Putamen (tissue), 1 donor: ENCODE measurements around the gene PCARE.

Experiments
- DNase-seq: peaks from one replicate; pipeline ENCODE4 v3.0.0-alpha.2; 2016; ENCODE audit warnings: low spot score

PCARE gene

DNA sequence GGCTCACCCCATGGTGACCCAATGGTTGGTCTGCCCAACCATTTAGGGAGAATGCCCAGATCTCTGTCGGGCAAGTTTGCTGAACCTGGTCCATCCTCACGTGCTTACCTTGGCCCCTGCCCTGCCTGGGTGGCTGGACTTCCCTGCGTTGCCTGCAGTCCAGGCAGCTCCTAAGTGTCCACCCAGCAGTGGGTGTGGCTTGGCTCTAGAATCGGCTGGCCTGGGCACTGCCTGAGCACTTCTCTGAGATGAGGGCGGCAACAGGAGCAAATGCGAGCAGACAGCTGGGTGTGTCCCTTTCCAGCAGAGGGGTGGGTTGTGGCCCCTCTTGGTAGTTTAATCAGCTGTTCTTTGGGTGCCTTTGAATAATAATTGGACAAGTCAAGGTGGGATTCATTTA is 11.3 kb downstream of the PCARE start:
- DNase-seq, result no peak

DNA sequence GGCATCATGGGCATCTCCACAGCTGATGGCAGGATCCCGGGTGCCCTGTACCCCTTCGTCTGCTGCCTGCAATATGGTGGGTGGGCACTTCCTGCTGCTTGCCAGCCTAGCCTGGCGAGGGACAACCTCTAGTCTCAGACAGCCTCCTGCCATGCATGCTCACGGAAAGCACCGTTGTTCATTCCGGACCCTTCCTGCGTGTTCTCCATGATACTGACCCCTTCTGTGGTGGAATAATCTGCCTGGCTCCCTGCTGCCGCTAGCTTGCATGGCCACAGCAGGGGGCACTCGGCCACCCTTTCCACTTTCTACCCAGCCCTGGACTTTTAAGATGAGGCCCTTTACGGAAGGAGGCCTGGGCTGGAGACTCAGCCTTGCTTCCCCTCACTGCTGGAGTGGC is 12.0 kb downstream of the PCARE start:
- no peak for DNase-seq

DNA sequence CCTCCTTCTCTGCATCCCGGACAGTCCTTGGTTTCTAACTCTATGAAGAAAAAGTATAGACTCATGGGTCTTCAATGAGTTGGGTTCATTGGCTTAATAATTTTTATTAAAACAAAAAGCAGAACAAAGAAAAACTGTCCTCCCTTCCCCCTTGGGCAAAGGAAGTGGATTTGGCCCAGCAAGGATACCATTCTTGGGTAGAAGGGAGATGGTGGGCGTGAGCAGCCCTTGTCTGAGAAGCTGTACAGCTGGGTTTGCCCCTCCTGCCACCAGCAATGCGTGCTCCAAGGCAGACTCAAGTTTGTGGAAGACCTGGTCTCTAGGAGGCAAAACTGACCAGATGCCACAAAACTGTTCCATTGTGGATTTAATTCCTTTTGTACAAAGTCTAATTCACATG is 12.7 kb downstream of the PCARE start:
- DNase-seq, result no peak

DNA sequence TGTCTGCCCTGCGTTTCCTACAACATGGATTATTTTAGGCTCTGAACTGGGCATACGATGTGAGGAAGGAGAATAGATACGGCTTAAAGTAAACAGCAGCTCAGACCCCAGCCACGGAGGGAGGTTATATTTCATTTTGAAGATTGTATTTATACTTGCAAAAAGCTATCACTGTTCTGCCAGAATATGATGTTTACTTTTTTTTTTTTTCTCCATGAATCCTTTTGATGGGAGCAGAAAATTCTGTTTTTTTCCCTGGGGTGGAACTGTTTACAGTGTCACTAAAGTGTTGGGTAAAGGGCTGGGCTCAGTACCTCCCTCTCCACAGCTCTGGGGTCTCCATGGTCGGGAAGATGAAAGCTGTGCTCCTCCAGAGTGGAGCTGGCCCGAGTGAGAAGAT is 13.1 kb downstream of the PCARE start:
- DNase-seq, result no peak

DNA sequence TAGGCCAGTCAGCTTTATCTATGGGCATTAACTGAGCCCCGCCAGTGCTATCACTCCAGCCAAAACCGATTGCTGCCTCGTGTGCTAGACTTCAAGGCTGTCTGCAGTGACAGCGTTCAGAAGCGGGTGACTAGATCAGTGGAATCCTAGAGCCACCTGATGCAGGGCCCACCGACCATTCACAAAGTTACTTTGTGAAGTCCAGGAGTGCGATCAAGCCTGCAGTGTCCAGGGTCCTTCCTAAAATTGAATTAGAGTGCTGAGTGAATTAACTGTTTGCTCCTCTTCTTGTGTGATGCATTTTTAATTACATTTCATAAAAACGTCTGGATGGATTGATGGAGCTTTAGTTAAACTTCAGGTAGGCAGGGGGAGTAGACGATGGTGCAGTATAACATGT is 13.9 kb downstream of the PCARE start:
- no peak for DNase-seq

DNA sequence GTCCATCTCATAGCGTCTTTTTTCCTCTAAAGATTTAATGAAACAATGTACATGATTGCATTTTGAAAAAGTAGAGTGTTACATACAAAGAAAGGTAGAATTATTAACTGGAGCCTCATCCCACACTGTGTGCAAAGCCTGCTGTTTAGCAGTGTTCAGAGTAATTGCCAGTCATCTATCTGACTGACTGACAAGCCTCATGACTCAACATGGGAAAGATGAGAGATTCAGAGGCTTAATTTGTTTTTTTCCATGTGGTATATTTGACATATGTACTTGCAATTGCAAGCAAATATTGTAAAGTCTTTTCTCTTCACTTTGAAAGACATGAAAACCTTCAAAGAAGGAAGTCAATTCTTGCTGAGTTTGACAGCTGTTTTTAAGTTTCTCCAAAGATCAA is 14.7 kb downstream of the PCARE start:
- peak; percentile 56 for DNase-seq

DNA sequence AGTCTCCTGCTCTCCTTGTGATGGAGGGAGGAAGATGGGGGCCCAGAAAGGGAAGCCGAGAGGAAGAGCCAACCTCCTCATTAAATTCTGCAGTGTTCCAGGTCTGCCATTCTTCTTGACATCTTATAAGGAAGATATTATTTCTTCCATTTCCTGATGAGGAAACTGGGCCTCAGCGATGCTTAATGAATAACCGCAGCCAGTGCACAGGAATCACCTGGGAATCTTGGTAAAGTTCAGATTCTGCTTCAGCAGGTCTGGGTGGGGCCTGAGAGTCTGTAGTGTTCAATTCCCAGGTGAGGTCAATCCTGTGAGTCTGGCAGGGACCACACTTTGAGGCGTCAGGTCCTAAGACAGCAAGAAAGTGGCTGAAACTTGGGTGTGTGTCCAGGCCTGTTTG is 17.3 kb downstream of the PCARE start:
- DNase-seq, result no peak

DNA sequence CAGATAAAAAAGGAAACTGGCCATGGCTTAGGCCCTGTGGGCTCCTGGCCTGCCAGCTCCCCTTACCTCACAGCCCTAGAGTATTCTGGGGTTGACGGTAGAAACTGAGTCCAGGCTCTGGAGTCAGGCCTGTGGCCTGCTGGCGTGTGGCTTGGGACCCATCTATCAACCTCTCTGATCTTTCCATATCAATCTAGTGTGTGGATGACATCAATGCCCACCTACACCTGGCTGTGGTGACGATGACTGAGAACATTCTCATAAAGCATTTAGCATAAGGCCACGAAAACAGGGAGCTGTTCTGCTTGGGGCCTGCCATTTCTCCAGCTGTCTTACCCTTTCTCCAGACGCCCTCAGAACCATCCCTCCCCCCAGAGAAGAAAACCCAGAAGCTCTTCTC is 17.9 kb downstream of the PCARE start:
- DNase-seq, result no peak

DNA sequence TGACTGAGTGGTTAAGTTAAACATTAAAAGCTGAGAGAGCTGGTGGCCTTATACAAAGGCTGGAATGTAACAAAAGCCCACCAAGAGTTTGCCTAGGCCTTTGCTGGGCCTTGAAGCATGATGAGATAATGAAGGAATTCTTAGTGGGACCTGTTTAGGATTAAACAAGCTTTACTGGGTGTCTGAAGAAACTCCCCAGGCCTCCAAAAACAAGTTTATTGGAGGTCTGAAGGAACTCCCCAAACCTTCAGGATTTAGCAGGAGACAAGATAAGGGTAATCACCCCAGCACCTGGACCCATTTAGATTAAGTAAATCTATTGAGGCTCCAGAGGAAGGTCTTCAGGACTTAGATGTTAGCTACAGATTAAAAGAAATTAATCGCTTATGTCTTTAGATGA is 18.7 kb downstream of the PCARE start:
- no peak for DNase-seq

DNA sequence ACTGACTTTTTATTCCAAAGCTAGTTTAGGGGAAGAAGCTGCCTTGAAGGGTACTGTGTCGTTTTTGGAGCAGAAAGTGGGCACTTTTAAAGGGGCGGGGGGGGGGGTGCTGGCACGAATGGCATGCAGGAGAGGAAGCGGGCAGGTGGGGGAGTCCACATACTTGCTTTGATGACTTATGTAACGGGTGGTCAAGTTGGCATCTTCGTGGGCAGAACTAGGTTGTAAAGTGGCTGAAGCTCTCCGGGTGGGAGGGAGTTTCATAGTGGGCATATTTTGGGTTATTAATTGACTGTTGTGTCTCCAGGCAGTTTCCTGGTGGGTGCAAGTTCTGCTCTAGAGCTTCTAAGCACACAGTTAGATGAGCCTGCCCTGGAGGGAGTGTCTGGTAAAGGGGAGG is 19.9 kb downstream of the PCARE start:
- no peak for DNase-seq

DNA sequence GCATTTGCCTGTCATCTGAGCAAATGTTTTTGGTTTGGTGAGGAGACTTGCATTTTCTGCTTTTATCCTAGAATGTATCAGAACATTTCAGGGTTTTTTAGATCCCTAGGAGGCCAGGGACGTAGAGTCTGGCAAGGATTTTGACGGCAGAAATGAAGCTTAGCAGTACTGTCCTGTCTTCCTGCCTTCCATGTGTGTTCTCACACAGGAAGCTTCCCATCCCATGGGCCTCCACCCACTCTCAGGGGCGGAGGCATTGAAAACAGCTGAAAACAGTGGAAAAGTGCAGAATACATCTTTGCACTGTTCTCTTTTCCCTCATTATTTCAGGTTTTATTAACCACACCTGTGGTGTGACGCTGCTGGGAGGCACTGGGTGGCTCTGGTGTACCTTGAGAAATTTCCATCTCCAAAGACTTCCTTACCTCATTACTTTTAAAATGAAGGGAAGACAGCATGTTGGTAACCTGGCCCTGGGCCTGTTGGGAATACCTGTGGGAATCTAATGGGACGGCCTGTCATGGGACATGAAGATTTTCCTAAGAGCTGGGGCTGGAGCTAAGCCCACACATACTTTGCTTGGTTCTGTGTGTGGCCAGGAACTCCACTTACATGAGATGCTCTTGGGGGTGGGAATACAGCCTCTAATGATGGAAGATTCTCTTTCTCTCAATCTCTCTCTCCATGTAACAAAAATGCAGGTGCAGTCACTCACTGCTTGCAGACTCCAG is 20.5 kb downstream of the PCARE start:
- DNase-seq, result no peak

DNA sequence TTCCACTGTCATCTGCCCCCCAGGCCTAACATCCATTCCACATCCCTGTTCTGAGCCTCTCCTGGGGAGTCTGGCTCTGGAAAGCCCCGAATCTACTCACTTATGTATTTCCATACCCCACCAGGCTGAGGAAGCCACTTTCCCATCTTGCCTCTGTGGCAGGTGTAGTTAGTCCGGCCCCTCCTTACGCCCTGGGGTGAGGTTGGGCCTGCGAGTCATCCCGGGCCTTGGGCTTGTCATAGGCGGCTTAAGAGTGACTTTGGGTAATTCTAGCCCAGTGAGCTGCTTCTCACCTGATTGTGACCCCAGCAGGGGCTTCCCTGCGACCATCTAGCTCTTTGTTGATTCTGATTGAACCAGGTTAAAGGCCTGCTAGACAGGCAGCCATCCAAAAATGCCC is 21.1 kb downstream of the PCARE start:
- no peak for DNase-seq

DNA sequence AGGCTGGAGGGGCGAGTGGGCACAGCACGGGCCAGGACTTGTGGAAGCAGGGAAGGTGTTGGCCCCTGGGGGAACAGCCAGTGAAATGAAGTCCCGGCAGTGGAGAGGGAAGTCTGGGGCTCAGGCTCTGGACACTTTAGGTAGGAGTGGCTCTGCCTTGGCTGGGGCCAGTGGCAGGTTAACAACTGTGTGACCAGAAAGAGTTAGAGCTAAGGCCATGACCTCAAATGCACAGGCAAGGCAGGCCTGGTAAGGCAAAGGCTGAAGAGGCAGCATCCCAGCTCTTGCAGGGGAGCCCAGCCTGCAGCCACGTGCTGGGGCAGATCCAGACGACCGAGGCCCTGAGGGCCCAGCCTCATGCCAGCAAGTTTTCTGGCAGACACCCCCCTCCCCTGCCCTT is 21.5 kb downstream of the PCARE start:
- DNase-seq, result no peak

DNA sequence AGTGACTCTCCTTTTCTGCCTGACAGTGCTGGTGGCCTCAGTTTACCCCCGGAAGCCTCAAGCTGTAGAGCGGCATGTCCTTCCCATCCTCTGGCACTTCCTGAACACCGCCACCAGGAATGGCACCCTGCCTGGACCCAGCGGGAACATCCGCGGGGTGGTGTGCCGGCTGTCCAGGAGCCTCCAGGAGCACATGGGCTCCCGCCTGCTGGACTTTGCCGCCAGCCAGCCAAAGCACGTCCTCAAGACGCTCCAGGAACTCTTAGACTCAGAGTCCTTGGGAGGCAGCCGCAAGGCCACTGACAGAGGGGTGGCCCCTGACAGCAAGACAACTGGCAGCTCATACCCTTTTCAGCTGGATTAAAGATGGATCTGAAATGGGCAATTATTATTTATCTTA is 22.6 kb downstream of the PCARE start:
- no peak for DNase-seq

DNA sequence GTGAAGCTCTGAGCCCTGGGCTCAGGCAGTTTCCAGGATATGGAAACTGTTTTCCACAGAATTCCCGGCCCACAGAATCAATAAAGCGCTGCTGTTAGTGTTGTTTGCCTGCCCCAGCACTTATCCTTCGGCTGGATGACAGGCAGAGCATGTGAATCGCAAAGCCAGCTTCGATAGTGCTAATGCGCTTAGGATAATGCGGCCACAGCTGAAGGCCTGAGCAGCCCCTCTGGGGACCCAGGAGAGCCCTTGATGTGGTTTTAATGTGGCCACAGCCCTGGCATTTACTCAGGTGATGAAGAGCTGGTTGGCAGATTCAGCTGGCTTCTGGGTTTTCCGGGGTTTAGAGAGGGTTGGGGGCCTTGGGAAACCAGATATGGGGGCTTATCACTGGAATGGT is 23.7 kb downstream of the PCARE start:
- DNase-seq, result no peak

DNA sequence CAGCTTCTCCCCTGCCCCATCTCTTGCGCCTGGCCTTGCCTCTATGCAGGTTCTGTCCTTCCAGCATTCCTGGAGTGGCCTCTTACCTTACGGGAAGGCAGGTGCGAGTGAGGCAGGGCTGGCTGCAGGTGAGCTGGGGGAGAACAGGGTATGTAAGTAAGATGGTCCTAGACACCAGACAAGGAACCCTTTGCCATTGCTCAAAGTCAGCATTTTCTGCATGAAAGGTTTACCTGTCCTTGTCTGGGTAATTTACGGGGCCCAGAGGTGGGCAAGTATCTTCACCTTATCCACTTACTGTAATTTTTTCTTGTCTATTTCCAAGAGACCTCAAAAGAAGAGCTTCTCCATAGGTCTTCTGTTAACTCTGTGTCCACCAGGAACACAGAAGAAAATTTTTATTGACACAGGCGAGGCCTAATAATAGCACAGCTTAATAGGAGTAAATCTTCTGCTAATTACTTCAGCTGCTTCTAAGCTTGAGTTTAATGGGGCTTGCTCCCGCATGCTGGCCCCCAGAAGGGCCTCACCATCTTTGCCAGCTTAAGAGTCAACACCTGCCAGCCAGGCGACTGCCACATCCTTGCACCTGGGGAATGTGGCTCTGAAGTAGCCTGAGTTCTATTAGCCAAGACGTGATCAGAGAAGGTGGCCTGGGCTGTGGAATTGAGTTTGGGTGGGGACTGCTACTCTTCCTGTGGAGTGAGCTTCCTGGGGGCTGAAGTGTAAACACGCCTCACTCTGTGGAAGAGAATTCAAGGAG is 27.1 kb downstream of the PCARE start:
- no peak for DNase-seq

DNA sequence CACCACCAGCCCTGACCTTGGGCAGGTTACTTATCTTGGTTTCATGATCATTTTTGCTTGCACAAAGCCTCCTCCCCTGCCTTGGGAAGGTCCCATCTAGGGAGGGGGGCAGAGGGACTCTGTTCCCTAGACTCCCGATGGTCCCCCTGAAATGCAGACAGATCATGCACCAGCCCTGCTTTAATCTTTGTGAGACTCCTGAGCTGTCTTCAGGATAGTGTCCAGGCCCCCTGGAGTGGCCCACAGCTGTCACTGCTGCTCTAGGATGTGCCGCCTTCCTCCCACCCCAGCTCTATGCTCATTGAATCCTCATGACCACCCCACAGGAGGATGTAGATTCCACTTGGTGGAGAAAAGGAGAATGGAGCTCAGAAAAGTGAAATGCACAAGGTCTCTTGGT is 28.0 kb downstream of the PCARE start:
- DNase-seq, result no peak

DNA sequence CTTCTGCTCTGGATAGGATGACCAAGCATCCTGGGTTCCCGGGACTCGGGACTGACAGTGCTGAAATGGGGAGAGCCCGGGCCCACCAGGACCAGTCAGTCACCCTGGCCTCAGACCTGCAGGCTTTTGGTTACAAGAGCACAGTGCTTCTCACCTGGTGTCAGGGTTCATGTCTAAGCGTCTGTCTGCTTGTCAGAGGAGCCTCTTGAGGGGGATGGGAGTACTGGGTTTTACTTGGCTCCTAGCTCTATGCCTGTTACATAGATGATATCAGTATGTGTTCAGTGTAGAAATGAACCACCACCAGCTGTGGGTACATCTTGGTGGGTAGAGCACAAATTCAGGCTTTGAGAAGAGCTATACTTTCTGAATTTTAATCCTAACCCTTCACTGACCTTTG is 29.9 kb downstream of the PCARE start:
- DNase-seq, result no peak

DNA sequence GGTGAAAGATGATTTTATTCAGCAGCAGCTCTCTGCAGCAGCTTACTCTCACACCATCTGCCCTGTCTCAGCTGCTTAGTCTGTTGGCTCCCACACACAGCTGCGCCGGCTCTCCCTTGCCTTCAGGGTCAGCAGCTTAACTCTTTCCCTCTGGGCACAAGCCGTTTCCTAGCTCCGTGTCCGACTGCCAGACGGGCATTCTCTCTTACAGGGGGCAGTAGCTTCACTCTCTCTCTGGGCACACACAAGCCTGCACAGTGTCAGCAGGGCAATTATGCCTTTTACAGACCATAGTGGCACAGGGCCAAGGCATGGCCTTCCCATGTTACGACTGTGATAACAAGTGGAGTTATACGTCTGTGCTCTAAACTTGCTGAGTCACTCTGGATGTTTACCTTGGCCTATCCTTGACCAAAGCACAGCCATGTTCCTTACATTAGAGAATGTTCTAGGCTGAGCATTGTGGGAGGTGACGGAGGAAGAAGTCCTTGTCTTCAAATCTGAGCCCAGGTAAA is 31.7 kb downstream of the PCARE start:
- DNase-seq, result no peak

DNA sequence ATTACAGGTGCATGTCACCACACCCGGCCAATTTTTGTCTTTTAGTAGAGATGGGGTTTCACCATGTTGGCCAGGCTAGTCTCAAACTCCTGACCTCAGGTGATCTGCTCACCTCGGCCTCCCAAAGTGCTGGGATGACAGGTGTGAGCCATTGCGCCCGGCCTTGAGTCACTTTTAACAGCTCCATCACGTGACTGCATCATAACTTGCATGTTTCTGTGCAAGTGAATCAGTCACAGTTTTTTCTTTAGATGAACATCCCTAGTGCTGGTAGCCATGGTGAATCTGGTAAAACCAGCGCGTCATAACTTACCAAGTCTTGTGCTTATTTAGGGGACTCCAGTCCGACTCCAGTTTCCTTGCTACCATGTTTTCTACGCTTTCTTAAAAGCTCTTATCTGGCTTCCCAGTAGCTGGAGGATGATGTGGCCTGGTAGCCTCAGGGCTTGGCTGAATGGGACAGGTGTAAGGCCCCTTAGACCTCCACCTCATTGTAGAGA is 33.1 kb downstream of the PCARE start:
- no peak for DNase-seq

DNA sequence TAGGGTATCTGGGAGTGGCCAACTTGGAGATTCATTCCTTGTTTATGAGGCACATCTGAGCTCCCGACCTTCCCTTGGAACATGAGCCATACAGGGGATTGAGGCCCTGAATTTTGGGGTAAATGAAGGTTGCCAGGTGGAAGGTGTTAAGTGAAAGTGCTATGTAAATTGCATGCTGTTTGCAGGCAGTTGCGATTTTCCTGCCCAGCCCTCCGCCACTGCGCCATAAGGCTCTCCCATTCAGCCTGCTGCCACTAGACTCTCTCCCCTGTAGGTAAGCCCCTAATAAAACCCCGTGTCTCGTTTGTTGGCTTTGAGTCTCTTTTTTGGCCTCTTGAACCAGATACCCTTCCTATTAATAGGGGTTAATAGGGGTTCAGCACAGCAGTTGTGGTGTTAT is 33.8 kb downstream of the PCARE start:
- no peak for DNase-seq

DNA sequence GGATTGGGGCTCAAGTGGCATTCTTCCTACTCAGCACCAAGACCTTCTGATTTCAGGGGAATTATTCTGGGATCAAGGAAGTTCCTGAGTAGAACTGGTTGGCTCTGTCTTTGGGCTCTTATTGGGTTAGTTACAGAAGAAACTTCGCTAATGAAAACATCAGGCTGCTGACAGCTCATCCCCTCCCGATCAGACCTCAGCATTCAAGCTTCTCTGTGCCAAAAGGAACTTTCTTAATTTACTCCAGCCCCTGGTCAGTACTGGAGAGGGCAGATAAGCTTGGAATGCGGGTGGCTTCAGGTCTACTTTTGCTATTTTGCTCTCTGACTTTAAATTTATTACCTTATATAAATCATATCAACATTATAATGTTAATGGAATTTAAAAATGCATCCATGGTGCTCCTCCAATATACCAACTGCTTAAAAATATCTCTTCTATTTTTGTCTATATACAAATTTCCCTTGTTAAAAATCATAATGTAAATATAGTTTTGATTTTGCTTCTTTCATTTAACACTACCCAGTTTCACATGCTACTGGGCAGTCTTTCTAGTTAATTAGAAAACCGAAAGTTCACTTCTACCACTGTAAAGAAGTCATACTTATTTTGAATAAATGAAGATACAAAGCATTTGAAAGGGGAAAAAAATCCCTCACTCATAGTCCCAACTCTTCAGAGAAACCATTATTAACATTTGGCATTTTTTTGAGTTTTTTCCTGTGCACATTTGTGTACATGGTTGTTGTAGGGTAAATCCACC is 34.4 kb downstream of the PCARE start:
- no peak for DNase-seq
